K562 (cell line): ENCODE results near the gene OR13J1. TPM values are rescaled to one million over a fixed set of nuclear protein-coding genes. Genes with fewer than 3 reads are reported as not detected.

Source experiments
- ATAC-seq: fragments of 200-7000 bp; cut with Tn5 transposase; 3 replicates; pipeline ENCODE4 v1.9.1; 2020; ENCODE audit warnings: moderate library complexity
- BruUV-seq: library from RNA; stranded (reverse); fragments of 400-500 nt; replicated peaks from 2 replicates; lab custom pipeline; 2021; lab: Mats Ljungman, UMichigan
- CTCF ChIA-PET: fragments of 300-600 bp; formaldehyde crosslinking; extraction: SDS; loops from one replicate; lab custom pipeline; 2021; ENCODE audit warnings: low intra/inter-chr PET ratio; lab: Yijun Ruan, JAX
- POLR2A ChIA-PET: fragments of 300-600, 350-650 bp; sonication (Branson Sonifier 250); formaldehyde crosslinking; extraction: SDS; loops from one replicate; lab custom pipeline; 2021; ENCODE audit warnings: antibody characterized with exemption, inconsistent platforms; lab: Yijun Ruan, JAX
- DNase-seq, 4 experiments: peaks; one replicate each; pipeline versions ENCODE4 v3.0.0 to v3.0.0-alpha.2; 2011 to 2018; ENCODE audit warnings: low spot score in 3 of 4, mixed read lengths in 3 of 4; ENCODE audit errors: extremely low read depth in 1 of 4
- FAIRE-seq: peaks from 2 replicates; lab custom pipeline; 2011; peaks lifted over from hg19 to GRCh38; lab: Jason Lieb, UNC
- H2AFZ ChIP-seq: 2 replicates; pipeline ENCODE4 v1.6.0; 2011; ENCODE audit warnings: low read depth, low read length, control low read depth, inconsistent platforms
- H3K27ac ChIP-seq: fragments of 200-600 bp; 3 replicates; pipeline ENCODE4 v1.8.0; 2011; ENCODE audit warnings: low read depth, mild to moderate bottlenecking, control low read depth, inconsistent platforms, low read length, moderate library complexity, mixed read lengths; ENCODE audit errors: extremely low read depth
- H3K27me3 ChIP-seq, 2 experiments: fragments of 300-600 bp in 1 of 2; 2 replicates in 1 of 2; 3 replicates in 1 of 2; pipeline versions ENCODE4 v1.6.0 to v1.8.0; 2011; ENCODE audit warnings: inconsistent platforms in 2 of 2, low read length in 2 of 2, mild to moderate bottlenecking in 1 of 2, mixed read lengths in 1 of 2, moderate library complexity in 1 of 2; ENCODE audit not compliant: control insufficient read depth in 2 of 2, insufficient read depth in 2 of 2
- H3K36me3 ChIP-seq: fragments of 300-600 bp; 3 replicates; pipeline ENCODE4 v1.8.0; 2011; ENCODE audit warnings: mild to moderate bottlenecking, low read length, inconsistent platforms; ENCODE audit not compliant: control insufficient read depth, insufficient read depth
- H3K4me1 ChIP-seq, 2 experiments: fragments of 200-600 bp in 1 of 2; replicated peaks in 1 of 2; 2 replicates in 1 of 2; 3 replicates in 1 of 2; pipeline versions ENCODE4 v1.5.1 to v1.8.0; 2011; ENCODE audit warnings: inconsistent platforms in 2 of 2, low read length in 2 of 2, mild to moderate bottlenecking in 1 of 2, mixed read lengths in 1 of 2, moderate library complexity in 1 of 2; ENCODE audit not compliant: control insufficient read depth in 2 of 2, insufficient read depth in 2 of 2
- H3K4me2 ChIP-seq: 2 replicates; pipeline ENCODE4 v1.6.1; 2011; ENCODE audit warnings: low read length, control low read depth, inconsistent platforms, mixed read lengths; ENCODE audit not compliant: insufficient read depth
- H3K4me3 ChIP-seq: fragments of 200-600 bp; sonication (generic), shearing (Covaris generic); 2 replicates; pipeline ENCODE4 v1.5.1; 2016; ENCODE audit warnings: control low read depth, inconsistent platforms
- H3K79me2 ChIP-seq: fragments of 200-600 bp; 3 replicates; pipeline ENCODE4 v1.8.0; 2011; ENCODE audit warnings: low read length, inconsistent platforms; ENCODE audit not compliant: control insufficient read depth, insufficient read depth
- H3K9ac ChIP-seq, 2 experiments: 2 replicates each; pipeline versions ENCODE4 v1.6.0 to v1.6.1; 2011; ENCODE audit warnings: low read depth in 2 of 2, low read length in 2 of 2, control low read depth in 1 of 2, inconsistent platforms in 1 of 2, mild to moderate bottlenecking in 1 of 2, mixed read lengths in 1 of 2; ENCODE audit not compliant: insufficient read depth in 1 of 2
- H3K9me1 ChIP-seq: one replicate; pipeline ENCODE4 v1.6.0; 2011; ENCODE audit warnings: inconsistent platforms, mild to moderate bottlenecking, low read length, moderate library complexity; ENCODE audit not compliant: control insufficient read depth, insufficient read depth
- H3K9me3 ChIP-seq: replicated peaks from 2 replicates; pipeline ENCODE4 v1.5.1; 2011; ENCODE audit warnings: low read depth, low read length, inconsistent platforms; ENCODE audit not compliant: control insufficient read depth, insufficient read depth
- H4K20me1 ChIP-seq: replicated peaks from 2 replicates; pipeline ENCODE4 v1.6.1; 2011; ENCODE audit warnings: low read length, inconsistent platforms, mixed read lengths; ENCODE audit not compliant: control insufficient read depth, insufficient read depth
- CSDE1 ChIP-seq, 2 experiments: fragments of 450-650 bp; IDR thresholded peaks; 2 replicates each; pipeline ENCODE4 v1.6.1; 2016; ENCODE audit warnings: mild to moderate bottlenecking in 1 of 2
- CTCF ChIP-seq, 3 experiments: IDR thresholded peaks in 2 of 3; conservative IDR thresholded peaks in 1 of 3; 2 replicates each; pipeline ENCODE4 v1.5.1; 2011 to 2012; ENCODE audit warnings: low read length in 3 of 3, mild to moderate bottlenecking in 3 of 3, control low read depth in 2 of 3, improper control_type of control experiment in 1 of 3, inconsistent platforms in 1 of 3, low read depth in 1 of 3, mixed read lengths in 1 of 3, moderate library complexity in 1 of 3; ENCODE audit not compliant: insufficient read depth in 2 of 3
- GABPA ChIP-seq: fragments of 200-800 bp; sonication (Bioruptor generic); conservative IDR thresholded peaks from 2 replicates; pipeline ENCODE4 v1.6.1; 2016; ENCODE audit warnings: low read depth, missing genetic modification characterization, missing compliant biosample characterization
- PTTG1 ChIP-seq: fragments of 450-650 bp; IDR thresholded peaks from 2 replicates; pipeline ENCODE4 v1.6.1; 2016; ENCODE audit warnings: low read depth, mild to moderate bottlenecking, missing genetic modification characterization, missing compliant biosample characterization
- RAD21 ChIP-seq, 2 experiments: fragments of 250-450 bp in 1 of 2; fragments of 450-650 bp in 1 of 2; sonication (Bioruptor Pico) in 1 of 2; formaldehyde crosslinking in 1 of 2; IDR thresholded peaks in 1 of 2; conservative IDR thresholded peaks in 1 of 2; 2 replicates each; pipeline versions ENCODE4 v1.4.0 to v1.8.0; 2020 to 2022; ENCODE audit warnings: mild to moderate bottlenecking in 2 of 2, moderate library complexity in 1 of 2
- SFPQ ChIP-seq: fragments of 200-400 bp; formaldehyde crosslinking; IDR thresholded peaks from 2 replicates; pipeline ENCODE4 v1.6.1; 2017; ENCODE audit warnings: mild to moderate bottlenecking, low read depth, low read length, moderate library complexity
- SMC3 ChIP-seq: conservative IDR thresholded peaks from 2 replicates; pipeline ENCODE4 v1.6.1; 2011; ENCODE audit warnings: low read depth, low read length, improper control_type of control experiment; ENCODE audit not compliant: insufficient read depth
- SRF ChIP-seq, 2 experiments: fragments of 250-450, 450-650 bp in 1 of 2; sonication (Bioruptor Pico) in 1 of 2; sonication (generic) in 1 of 2; formaldehyde crosslinking; IDR thresholded peaks; 2 replicates each; pipeline versions ENCODE4 v1.5.0 to v1.5.1; 2020 to 2022; ENCODE audit warnings: mild to moderate bottlenecking in 1 of 2, missing genetic modification reagents in 1 of 2
- ZNF121 ChIP-seq: sonication (generic); formaldehyde crosslinking; conservative IDR thresholded peaks from 2 replicates; pipeline ENCODE4 v1.8.0; 2022; ENCODE audit warnings: missing genetic modification reagents
- WGBS: fragments of 100-300 bp; shearing (Covaris generic); methylation state at CpG from one replicate; pipeline ENCODE4 v1.1.6; 2016; ENCODE audit warnings: low coverage, mixed read lengths; ENCODE audit not compliant: insufficient coverage; ENCODE audit errors: missing lambda C conversion rate; 5-methylcytosine and 5-hydroxymethylcytosine counted together
- in situ Hi-C: fragments of 300-500 bp; cut with MboI; formaldehyde crosslinking; loops from 4 replicates; pipeline ENCODE4 v1.15.0; 2018; ENCODE audit warnings: inconsistent platforms, mixed read lengths
- intact Hi-C: fragments of 100-400 bp; cut with micrococcal nuclease; formaldehyde crosslinking; loops from 2 replicates; pipeline ENCODE4 v1.14.2; 2022
- polyA plus RNA-seq, 8 experiments: library from polyadenylated mRNA; depleted of rRNA in 4 of 8; stranded (reverse) in 5 of 8; unstranded in 3 of 8; fragments of >200 nt; fragmentation: Nextera tagmentation in 2 of 8; fragmentation: Illumina TruSeq in 1 of 8; extraction: Ambion mirVana in 2 of 8; extraction: Trizol in 1 of 8; gene quantifications; 2 replicates each; pipeline versions ENCODE4 v1.2.1 to v1.2.3, GENCODE V29; 2011 to 2014; ENCODE audit warnings: inconsistent platforms in 1 of 8, missing spikeins in 1 of 8
- total RNA-seq, 7 experiments: library from RNA; depleted of rRNA in 6 of 7; stranded (reverse); fragments of >200 nt in 6 of 7; fragmentation: Illumina TruSeq in 2 of 7; extraction: Trizol in 2 of 7; gene quantifications; 2 replicates each; pipeline versions ENCODE4 v1.2.1 to v1.2.3, GENCODE V29; 2011 to 2021; ENCODE audit warnings: low replicate concordance in 1 of 7
- TF ChIP-seq, protein P1 (sequence below): sonication (generic); formaldehyde crosslinking; IDR thresholded peaks from 2 replicates; pipeline ENCODE4 v1.9.0; 2022; ENCODE audit warnings: mild to moderate bottlenecking, missing genetic modification reagents
- TF ChIP-seq, protein P2 (sequence below): fragments of 450-650 bp; IDR thresholded peaks from 2 replicates; pipeline ENCODE4 v1.6.1; 2014; ENCODE audit warnings: low read depth, mild to moderate bottlenecking, moderate library complexity, borderline replicate concordance

The OR13J1 gene
- total and polyA plus RNA-seq, 9 of the 15 experiments (the other 6 are each of a cell fraction or from before 2014, with no cell fraction given): not detected

GRCh38 chr9:35910613-35911359 is 40.6 kb upstream of the OR13J1 start:
- Histone ChIP-seq H3K4me2 (no peak overlapping the region), H2AFZ (peak overlapping the region; percentile 46), H3K9me1 (no peaks in the 10 kb centered on the region), H3K4me3 (no peak overlapping the region), H3K27ac (no peak overlapping the region), H3K36me3 (no peaks in the 10 kb centered on the region), H3K27me3 (no peaks in the 10 kb centered on the region), H3K9ac (no peak overlapping the region), H3K79me2 (no peaks in the 10 kb centered on the region), H4K20me1 (no peaks in the 10 kb centered on the region), H3K4me1 (peaks cover 24 to 55% of the 10 kb centered on the region in 2 experiments; a peak in 4 of 5 replicates), H3K9me3 (no peaks in the 10 kb centered on the region)
- in situ Hi-C loops: no loop called here
- DNase-seq: peak in 3 of 4 experiments; percentile 31 to 44 (median 32)
- peak; percentile 15; the same call in 1 of the 3 replicates for ATAC-seq
- ChIA-PET CTCF (interaction anchor here (0.5 to 1.4 kb wide), 3 partner anchors 35 to 839 kb away, joined by 3 to 5 read pairs (median 3); no protein-coding TSS in a partner anchor), POLR2A (interaction anchor here (0.6 to 1.3 kb wide), 4 partner anchors 8 to 151 kb away, joined by 3 to 4 read pairs (median 4); no protein-coding TSS in a partner anchor)
- 59% methylated on average over 7 of the region's 14 CpGs for WGBS
- TF ChIP-seq CTCF (IDR thresholded peaks at IDR 0.05 in 2 of 3, conservative IDR thresholded peaks at IDR 0.05 in 1 of 3; ENCODE audit: insufficient read depth in 2 of 3, low read depth in 1 of 3, low read length in 3 of 3) (peak; percentile 39 to 55 (median 49); a peak in 5 of 6 replicates), RAD21 (CRISPR knock-in tag; conservative IDR thresholded peaks at IDR 0.05 in 1 of 2, IDR thresholded peaks at IDR 0.05 in 1 of 2) (peak; percentile 14 to 42; a peak in 2 of 4 replicates), SMC3 (peak; percentile 33; the same call in 1 of the 2 replicates), SFPQ (no peak), ZNF121 (CRISPR knock-in tag) (no peak), SRF (CRISPR knock-in tag; IDR thresholded peaks at IDR 0.05) (peak in 1 of 2 experiments; percentile 58; a peak in 1 of 4 replicates), PTTG1 (no peak), GABPA (0 out of 2 replicates have a peak, but pooled peaks have one; percentile 12), CSDE1 (IDR thresholded peaks at IDR 0.05) (no peak)
- TF ChIP-seq, protein P1, sequence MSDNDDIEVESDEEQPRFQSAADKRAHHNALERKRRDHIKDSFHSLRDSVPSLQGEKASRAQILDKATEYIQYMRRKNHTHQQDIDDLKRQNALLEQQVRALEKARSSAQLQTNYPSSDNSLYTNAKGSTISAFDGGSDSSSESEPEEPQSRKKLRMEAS (CRISPR knock-in tag): no peak
- TF ChIP-seq, protein P2, sequence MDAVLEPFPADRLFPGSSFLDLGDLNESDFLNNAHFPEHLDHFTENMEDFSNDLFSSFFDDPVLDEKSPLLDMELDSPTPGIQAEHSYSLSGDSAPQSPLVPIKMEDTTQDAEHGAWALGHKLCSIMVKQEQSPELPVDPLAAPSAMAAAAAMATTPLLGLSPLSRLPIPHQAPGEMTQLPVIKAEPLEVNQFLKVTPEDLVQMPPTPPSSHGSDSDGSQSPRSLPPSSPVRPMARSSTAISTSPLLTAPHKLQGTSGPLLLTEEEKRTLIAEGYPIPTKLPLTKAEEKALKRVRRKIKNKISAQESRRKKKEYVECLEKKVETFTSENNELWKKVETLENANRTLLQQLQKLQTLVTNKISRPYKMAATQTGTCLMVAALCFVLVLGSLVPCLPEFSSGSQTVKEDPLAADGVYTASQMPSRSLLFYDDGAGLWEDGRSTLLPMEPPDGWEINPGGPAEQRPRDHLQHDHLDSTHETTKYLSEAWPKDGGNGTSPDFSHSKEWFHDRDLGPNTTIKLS: no peak
- no TSS peak for BruUV-seq
- intact Hi-C loops: no loop called here
- FAIRE-seq: no peak
